ENCODE data around the gene MGST2. TPM values are rescaled to one million over a fixed set of nuclear protein-coding genes. Genes with fewer than 3 reads are reported as not detected.

The MGST2 gene
- total and polyA plus RNA-seq, 8 donors: 7.6 to 271 (median 47.3) TPM

DNA sequence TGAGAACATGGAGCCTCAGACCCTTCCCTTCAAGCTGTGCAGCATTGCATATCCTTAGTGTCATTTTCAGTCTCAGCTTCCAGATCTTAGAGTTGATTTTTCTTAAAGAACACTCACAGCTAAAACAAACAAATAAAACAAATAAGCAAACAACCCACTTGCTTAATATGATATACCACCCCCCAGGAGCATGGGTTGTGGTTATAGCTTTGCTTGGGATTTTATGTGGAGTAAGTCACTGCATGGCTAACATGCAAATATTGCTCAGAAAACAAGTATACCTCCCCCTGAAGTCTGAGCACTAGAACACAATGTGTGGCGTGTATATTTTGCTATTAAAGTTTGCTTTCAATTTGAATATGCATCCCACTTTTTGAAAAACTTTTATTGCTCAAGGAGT is 78.6 kb downstream of the MGST2 start:
- Histone ChIP-seq H3K36me3 (no peaks in the 10 kb centered on the region), H3K4me3 (no peak overlapping the region), H3K27me3 (no peaks in the 10 kb centered on the region), H3K9me3 (no peaks in the 10 kb centered on the region), H3K27ac (no peak overlapping the region), H3K4me1 (peaks cover 15 to 18% (median 16%) of the 10 kb centered on the region in 4 donors)
- WGBS, 5 donors: 89 to 94% (median 93%) methylated on average over 1 of the region's 1 CpG
- intact Hi-C loops (cut with DNase I; ENCODE audit: low total_unique reads): no loop called here
- no peak for TF ChIP-seq EP300 (IDR thresholded peaks at IDR 0.05)
- TF ChIP-seq, protein P1, sequence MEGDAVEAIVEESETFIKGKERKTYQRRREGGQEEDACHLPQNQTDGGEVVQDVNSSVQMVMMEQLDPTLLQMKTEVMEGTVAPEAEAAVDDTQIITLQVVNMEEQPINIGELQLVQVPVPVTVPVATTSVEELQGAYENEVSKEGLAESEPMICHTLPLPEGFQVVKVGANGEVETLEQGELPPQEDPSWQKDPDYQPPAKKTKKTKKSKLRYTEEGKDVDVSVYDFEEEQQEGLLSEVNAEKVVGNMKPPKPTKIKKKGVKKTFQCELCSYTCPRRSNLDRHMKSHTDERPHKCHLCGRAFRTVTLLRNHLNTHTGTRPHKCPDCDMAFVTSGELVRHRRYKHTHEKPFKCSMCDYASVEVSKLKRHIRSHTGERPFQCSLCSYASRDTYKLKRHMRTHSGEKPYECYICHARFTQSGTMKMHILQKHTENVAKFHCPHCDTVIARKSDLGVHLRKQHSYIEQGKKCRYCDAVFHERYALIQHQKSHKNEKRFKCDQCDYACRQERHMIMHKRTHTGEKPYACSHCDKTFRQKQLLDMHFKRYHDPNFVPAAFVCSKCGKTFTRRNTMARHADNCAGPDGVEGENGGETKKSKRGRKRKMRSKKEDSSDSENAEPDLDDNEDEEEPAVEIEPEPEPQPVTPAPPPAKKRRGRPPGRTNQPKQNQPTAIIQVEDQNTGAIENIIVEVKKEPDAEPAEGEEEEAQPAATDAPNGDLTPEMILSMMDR (IDR thresholded peaks at IDR 0.05): no peak
- no peak for TF ChIP-seq POLR2AphosphoS5 (IDR thresholded peaks at IDR 0.05)
- TF ChIP-seq POLR2A (IDR thresholded peaks at IDR 0.05): no peak
- no peak for DNase-seq

DNA sequence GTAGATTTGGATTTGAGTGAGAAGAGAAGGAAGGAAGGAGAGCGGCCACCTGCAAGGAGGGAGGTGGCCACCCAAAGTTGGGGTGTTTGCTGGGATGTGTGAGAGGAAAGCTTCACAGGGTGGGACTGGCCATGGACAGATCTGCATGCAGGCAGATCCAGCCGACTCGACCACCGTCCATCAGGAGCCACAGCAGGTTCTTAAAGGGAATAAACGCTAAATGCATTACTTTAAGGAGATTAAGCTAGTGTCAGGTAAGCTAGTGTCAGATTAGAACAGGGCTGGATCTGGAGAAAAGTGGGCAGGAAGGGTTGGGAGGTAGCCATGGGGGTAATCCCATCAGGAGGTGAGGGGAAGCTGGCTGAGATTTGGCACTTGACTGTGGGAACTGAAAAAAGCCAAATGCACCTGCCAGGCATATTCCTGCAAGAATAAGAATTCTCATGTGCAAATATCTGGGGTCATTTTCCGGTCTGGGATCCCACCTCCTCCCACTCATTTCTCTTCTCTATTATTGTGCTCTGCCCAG is 79.6 kb downstream of the MGST2 start:
- no peak overlapping the region for H3K27ac ChIP-seq
- no peaks in the 10 kb centered on the region for H3K27me3 ChIP-seq
- intact Hi-C loops (cut with DNase I; ENCODE audit: low total_unique reads): no loop called here
- no peak for DNase-seq
- H3K4me3 ChIP-seq: no peak overlapping the region
- H3K4me1 ChIP-seq: peaks cover 9 to 13% (median 12%) of the 10 kb centered on the region in 4 donors
- 91 to 97% (median 92%) methylated on average over 6 of the region's 6 CpGs for WGBS, 5 donors
- H3K36me3 ChIP-seq: no peaks in the 10 kb centered on the region
- no peak for TF ChIP-seq POLR2AphosphoS5 (IDR thresholded peaks at IDR 0.05)
- no peak for TF ChIP-seq POLR2A (IDR thresholded peaks at IDR 0.05)
- TF ChIP-seq, protein P1 (IDR thresholded peaks at IDR 0.05): no peak
- TF ChIP-seq EP300 (IDR thresholded peaks at IDR 0.05): no peak
- H3K9me3 ChIP-seq: no peaks in the 10 kb centered on the region

DNA sequence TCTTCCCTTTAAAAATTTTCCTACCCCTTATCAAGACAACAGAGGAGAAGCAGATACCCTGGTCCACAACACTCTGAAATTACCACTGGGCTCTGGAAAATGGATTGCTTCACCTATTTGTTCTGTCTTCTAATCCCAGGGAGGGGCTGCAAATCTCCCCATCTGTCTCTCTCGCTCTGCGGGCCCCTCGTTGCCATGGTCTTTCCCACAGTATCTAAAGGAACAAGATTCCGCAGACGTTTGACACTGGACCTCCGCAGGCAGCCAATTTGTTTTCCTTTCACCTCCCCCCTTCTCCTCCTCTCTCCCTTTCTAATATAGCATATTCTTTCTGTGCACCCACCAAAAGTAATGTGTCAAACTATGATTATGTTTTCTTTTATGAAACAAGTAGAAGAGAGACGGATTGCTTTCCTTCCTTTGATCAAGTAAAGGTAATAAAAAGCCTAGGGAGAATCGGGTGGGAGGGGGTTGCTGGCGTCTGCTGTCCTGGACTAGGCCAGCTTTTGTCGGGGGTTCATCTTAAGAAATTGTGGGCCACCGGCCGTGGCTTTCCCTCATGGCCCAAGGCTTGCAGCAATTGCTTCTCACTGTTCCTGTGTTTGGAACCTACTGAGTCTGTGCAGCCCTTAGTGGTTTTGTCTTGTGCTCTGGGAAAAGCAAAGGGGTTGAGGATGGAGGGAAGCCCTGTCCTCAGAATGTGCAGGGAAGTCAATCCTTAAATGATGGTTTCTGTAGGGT is 81.0 kb downstream of the MGST2 start:
- Histone ChIP-seq H3K27me3 (no peaks in the 10 kb centered on the region), H3K9me3 (no peaks in the 10 kb centered on the region), H3K4me3 (no peak overlapping the region), H3K27ac (no peak overlapping the region), H3K36me3 (no peaks in the 10 kb centered on the region), H3K4me1 (no peaks in the 10 kb centered on the region)
- no peak for TF ChIP-seq POLR2AphosphoS5 (IDR thresholded peaks at IDR 0.05)
- TF ChIP-seq, protein P1 (IDR thresholded peaks at IDR 0.05): no peak
- TF ChIP-seq EP300 (IDR thresholded peaks at IDR 0.05): no peak
- no peak for TF ChIP-seq POLR2A (IDR thresholded peaks at IDR 0.05)
- peak in 1 of 2 donors; percentile 47 for DNase-seq
- whole genome bisulfite sequencing, 5 donors: 79 to 83% (median 83%) methylated on average over 12 of the region's 12 CpGs
- intact Hi-C loops (cut with DNase I; ENCODE audit: low total_unique reads): no loop called here

DNA sequence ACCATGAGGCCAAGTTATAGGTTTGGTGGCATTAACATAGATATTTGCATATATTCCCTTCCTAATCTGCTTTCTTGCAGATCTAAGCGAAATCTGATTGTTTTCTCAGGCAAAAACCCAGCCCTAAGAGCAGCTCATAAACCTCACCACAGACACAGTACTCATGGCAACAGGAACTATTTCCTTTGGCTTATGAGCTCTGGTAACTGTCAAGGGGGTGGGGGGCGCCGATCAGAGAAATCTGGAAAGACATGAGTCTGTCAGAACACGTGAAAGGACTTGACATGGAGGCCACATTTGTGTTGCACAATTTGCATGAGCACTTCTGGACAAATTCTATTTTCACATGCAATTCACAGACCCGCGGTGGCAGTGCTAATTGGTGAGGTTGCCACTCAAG is 83.7 kb downstream of the MGST2 start:
- intact Hi-C loops (cut with DNase I; ENCODE audit: low total_unique reads): no loop called here
- no peaks in the 10 kb centered on the region for H3K4me1 ChIP-seq
- no peaks in the 10 kb centered on the region for H3K27me3 ChIP-seq
- no peaks in the 10 kb centered on the region for H3K9me3 ChIP-seq
- WGBS, 5 donors: 73 to 87% (median 82%) methylated on average over 6 of the region's 6 CpGs
- H3K36me3 ChIP-seq: no peaks in the 10 kb centered on the region
- TF ChIP-seq, protein P1 (IDR thresholded peaks at IDR 0.05): no peak
- TF ChIP-seq EP300 (IDR thresholded peaks at IDR 0.05) (no peak), POLR2AphosphoS5 (IDR thresholded peaks at IDR 0.05) (no peak), POLR2A (IDR thresholded peaks at IDR 0.05) (no peak)
- DNase-seq: no peak
- H3K27ac ChIP-seq: no peak overlapping the region
- H3K4me3 ChIP-seq: no peak overlapping the region

All from stomach (tissue), 9 donors.